ENCODE results near the gene SH3GLB1. TPM values are rescaled to one million over a fixed set of nuclear protein-coding genes. Genes with fewer than 3 reads are reported as not detected.

The SH3GLB1 gene
- total and polyA plus RNA-seq, 2 of the 8 experiments (the other 6 are each of a cell fraction or from before 2014, with no cell fraction given) = 7.7 to 43.1 TPM

GRCh38 chr1:86760199-86760598, 55.8 kb downstream of the SH3GLB1 start:
- Histone ChIP-seq H3K27ac (ENCODE audit: low read depth, low read length) (no peak overlapping the region), H3K4ac (replicated peaks; ENCODE audit: insufficient read length, low read depth, low read length) (no peak overlapping the region), H2BK15ac (ENCODE audit: low read length) (no peak overlapping the region), H2BK12ac (ENCODE audit: low read depth, low read length) (no peak overlapping the region), H2BK120ac (replicated peaks; ENCODE audit: low read depth, low read length) (no peak overlapping the region), H3K9ac (replicated peaks in 1 of 4; ENCODE audit: extremely low read depth in 1 of 4, low read depth in 3 of 4, low read length in 3 of 4) (no peak overlapping the region), H4K91ac (replicated peaks; ENCODE audit: insufficient read length, low read length) (no peak overlapping the region), H2AFZ (ENCODE audit: low read length) (no peak overlapping the region), H2BK5ac (ENCODE audit: low read depth, low read length) (no peak overlapping the region), H3K79me2 (ENCODE audit: control insufficient read depth in 1 of 2, insufficient read depth in 2 of 2, low read length in 2 of 2) (no peaks in the 10 kb centered on the region), H3K56ac (replicated peaks; ENCODE audit: insufficient read length, low read depth, low read length) (no peak overlapping the region), H3K23me2 (ENCODE audit: low read depth, low read length) (no peaks in the 10 kb centered on the region), H3K23ac (ENCODE audit: insufficient read length) (no peak overlapping the region), H3K79me1 (ENCODE audit: low read depth, low read length) (no peaks in the 10 kb centered on the region; the same call in 1 of the 2 replicates), H3K4me3 (ENCODE audit: extremely low read depth in 1 of 4, insufficient read depth in 2 of 4, low read depth in 3 of 4, low read length in 4 of 4) (no peak overlapping the region), H4K20me1 (replicated peaks in 1 of 2; ENCODE audit: control insufficient read depth in 1 of 2, insufficient read depth in 2 of 2, low read length in 2 of 2) (no peaks in the 10 kb centered on the region), H3K14ac (ENCODE audit: insufficient read length) (no peak overlapping the region), H4K5ac (ENCODE audit: insufficient read length, low read depth, low read length) (no peak overlapping the region), H3K4me2 (ENCODE audit: insufficient read depth in 1 of 2, low read depth in 2 of 2, low read length in 2 of 2) (no peak overlapping the region), H2AK5ac (ENCODE audit: low read depth, low read length) (no peak overlapping the region), H3K18ac (ENCODE audit: extremely low read depth, low read length) (no peak overlapping the region), H3K9me3 (ENCODE audit: insufficient read depth in 2 of 2, low read depth in 1 of 2, low read length in 1 of 2) (0 out of 4 replicates have a peak, but pooled peaks cover 0 to 3% of the 10 kb centered on the region in 2 experiments), H3K36me3 (ENCODE audit: control insufficient read depth in 2 of 4, insufficient read depth in 4 of 4, low read length in 3 of 4) (no peaks in the 10 kb centered on the region), H2BK20ac (ENCODE audit: low read length) (no peak overlapping the region), H3K27me3 (replicated peaks in 1 of 4; ENCODE audit: control insufficient read depth in 3 of 4, extremely low read depth in 1 of 4, insufficient read depth in 3 of 4, low read length in 3 of 4) (no peaks in the 10 kb centered on the region), H3K4me1 (replicated peaks in 1 of 4; ENCODE audit: control insufficient read depth in 3 of 4, insufficient read depth in 4 of 4, low read length in 3 of 4) (no peaks in the 10 kb centered on the region), H4K8ac (ENCODE audit: extremely low read depth, insufficient read depth, low read length) (no peak overlapping the region)
- FAIRE-seq (no peak), DNase-seq (ENCODE audit: low read depth in 1 of 2, low spot score in 2 of 2) (no peak)
- ChIA-PET POLR2A (ENCODE audit: partially characterized antibody) (no interaction called here), CTCF (ENCODE audit: partially characterized antibody) (interaction anchor here (1.2 kb wide), 1 partner anchor 12 kb away, joined by 3 read pairs; no protein-coding TSS in a partner anchor)
- WGBS, 2 experiments (ENCODE audit: extremely low coverage in 1 of 2, insufficient coverage in 1 of 2, insufficient read length in 1 of 2, insufficient replicate concordance in 2 of 2, low coverage in 1 of 2, low lambda C conversion rate in 2 of 2, missing lambda C conversion rate in 1 of 2) = 84% methylated on average over 1 of the region's 1 CpG; no CpG with 5 or more reads in 1 of the 2 experiments
- TF ChIP-seq EZH2 (IDR thresholded peaks at IDR 0.05; ENCODE audit: low read depth, low read length, severe bottlenecking) (no peak), BRCA1 (IDR thresholded peaks at IDR 0.05; ENCODE audit: low read depth, low read length) (no peak), CBX8 (IDR thresholded peaks at IDR 0.05; ENCODE audit: borderline replicate concordance, low read depth, low read length) (no peak), HDAC6 (IDR thresholded peaks at IDR 0.05; ENCODE audit: low read depth, low read length) (no peak), PHF8 (conservative IDR thresholded peaks at IDR 0.05; ENCODE audit: low read depth, low read length) (no peak), EP300 (IDR thresholded peaks at IDR 0.05; ENCODE audit: borderline replicate concordance in 1 of 2, low read depth in 2 of 2, low read length in 2 of 2) (no peak), TBP (IDR thresholded peaks at IDR 0.05; ENCODE audit: low read depth, low read length) (no peak), NANOG (IDR thresholded peaks at IDR 0.05; ENCODE audit: insufficient read depth, low read depth, low read length, poor library complexity, severe bottlenecking) (no peak), CTCF (IDR thresholded peaks at IDR 0.05; ENCODE audit: control extremely low read depth in 1 of 3, insufficient read depth in 1 of 3, low read depth in 1 of 3, low read length in 3 of 3) (no peak), KDM5A (IDR thresholded peaks at IDR 0.05; ENCODE audit: low read length) (no peak), RAD21 (IDR thresholded peaks at IDR 0.05 in 1 of 2, conservative IDR thresholded peaks at IDR 0.05 in 1 of 2; ENCODE audit: low read depth in 2 of 2, low read length in 2 of 2) (no peak)
